BLaER1 (cell line): Measurements from ENCODE around the gene YIPF5.
A peak's percentile ranks its signal among the peaks of the same experiment; 100 is the strongest.

Experiments
- H3K27ac ChIP-seq: shearing (Covaris generic); formaldehyde crosslinking; 2 replicates; pipeline ENCODE4 v1.8.1; 2022
- H3K27me3 ChIP-seq: shearing (Covaris generic); formaldehyde crosslinking; 2 replicates; pipeline ENCODE4 v1.8.1; 2022
- H3K36me3 ChIP-seq: shearing (Covaris generic); formaldehyde crosslinking; 2 replicates; pipeline ENCODE4 v1.8.1; 2022
- H3K4me1 ChIP-seq: shearing (Covaris generic); formaldehyde crosslinking; 2 replicates; pipeline ENCODE4 v1.8.1; 2022
- H3K4me2 ChIP-seq: shearing (Covaris generic); formaldehyde crosslinking; 2 replicates; pipeline ENCODE4 v1.8.1; 2022
- H3K4me3 ChIP-seq: shearing (Covaris generic); formaldehyde crosslinking; 2 replicates; pipeline ENCODE4 v1.8.1; 2022
- H3K9ac ChIP-seq: shearing (Covaris generic); formaldehyde crosslinking; 2 replicates; pipeline ENCODE4 v1.8.1; 2022
- H3K9me3 ChIP-seq: shearing (Covaris generic); formaldehyde crosslinking; 2 replicates; pipeline ENCODE4 v1.8.1; 2022
- H4K20me1 ChIP-seq: shearing (Covaris generic); formaldehyde crosslinking; 2 replicates; pipeline ENCODE4 v1.8.1; 2022
- Cebpa-rat ChIP-seq: shearing (Covaris generic); IDR thresholded peaks from 2 replicates; pipeline ENCODE4 v1.8.1; 2022

YIPF5 gene

GRCh38 chr5:144144956-144145751, 25.3 kb downstream of the YIPF5 start:
- H3K9me3 ChIP-seq: no peaks in the 10 kb centered on the region
- H3K27me3 ChIP-seq: no peaks in the 10 kb centered on the region
- TF ChIP-seq Cebpa-rat: no peak
- no peak overlapping the region for H3K9ac ChIP-seq
- H3K4me2 ChIP-seq: no peak overlapping the region
- peaks cover 14% of the 10 kb centered on the region; the same call in 1 of the 2 replicates for H3K4me1 ChIP-seq
- no peak overlapping the region for H3K27ac ChIP-seq
- no peaks in the 10 kb centered on the region for H4K20me1 ChIP-seq
- H3K4me3 ChIP-seq: no peak overlapping the region
- H3K36me3 ChIP-seq: no peaks in the 10 kb centered on the region

- H3K4me2 ChIP-seq: no peak overlapping the region
- H4K20me1 ChIP-seq: no peaks in the 10 kb centered on the region
- no peaks in the 10 kb centered on the region for H3K36me3 ChIP-seq
- no peak for TF ChIP-seq Cebpa-rat
- H3K27ac ChIP-seq: no peak overlapping the region
- no peaks in the 10 kb centered on the region for H3K9me3 ChIP-seq
- H3K4me3 ChIP-seq: no peak overlapping the region
- no peaks in the 10 kb centered on the region for H3K27me3 ChIP-seq
- no peak overlapping the region for H3K9ac ChIP-seq
- peaks cover 14% of the 10 kb centered on the region; the same call in 1 of the 2 replicates for H3K4me1 ChIP-seq
Observed at GRCh38 chr5:144143625-144144024, 26.8 kb downstream of the YIPF5 start.

DNA sequence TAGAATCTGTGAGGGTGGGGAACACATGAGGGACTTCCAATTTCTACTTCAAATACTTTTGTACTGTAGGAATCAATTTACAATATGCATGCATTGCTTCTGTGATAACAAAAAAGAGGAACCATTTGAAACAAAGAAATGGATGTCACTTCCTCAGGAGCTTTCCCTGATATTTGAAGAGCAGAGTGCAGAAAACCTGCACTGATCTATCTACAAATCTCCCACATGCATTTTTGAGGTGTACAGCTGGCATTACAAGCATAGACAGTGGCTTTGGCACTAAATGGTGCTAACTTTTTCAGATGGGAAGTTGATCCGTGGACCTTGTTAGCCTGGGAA, 27.7 kb downstream of the YIPF5 start:
- H3K4me2 ChIP-seq: peak overlapping the region; percentile 23; the same call in 1 of the 2 replicates
- no peaks in the 10 kb centered on the region for H3K36me3 ChIP-seq
- no peak for TF ChIP-seq Cebpa-rat
- no peaks in the 10 kb centered on the region for H3K9me3 ChIP-seq
- H3K4me1 ChIP-seq: peaks cover 14% of the 10 kb centered on the region; the same call in 1 of the 2 replicates
- no peaks in the 10 kb centered on the region for H4K20me1 ChIP-seq
- H3K27me3 ChIP-seq: no peaks in the 10 kb centered on the region
- H3K27ac ChIP-seq: no peak overlapping the region
- no peak overlapping the region for H3K9ac ChIP-seq
- H3K4me3 ChIP-seq: no peak overlapping the region

DNA sequence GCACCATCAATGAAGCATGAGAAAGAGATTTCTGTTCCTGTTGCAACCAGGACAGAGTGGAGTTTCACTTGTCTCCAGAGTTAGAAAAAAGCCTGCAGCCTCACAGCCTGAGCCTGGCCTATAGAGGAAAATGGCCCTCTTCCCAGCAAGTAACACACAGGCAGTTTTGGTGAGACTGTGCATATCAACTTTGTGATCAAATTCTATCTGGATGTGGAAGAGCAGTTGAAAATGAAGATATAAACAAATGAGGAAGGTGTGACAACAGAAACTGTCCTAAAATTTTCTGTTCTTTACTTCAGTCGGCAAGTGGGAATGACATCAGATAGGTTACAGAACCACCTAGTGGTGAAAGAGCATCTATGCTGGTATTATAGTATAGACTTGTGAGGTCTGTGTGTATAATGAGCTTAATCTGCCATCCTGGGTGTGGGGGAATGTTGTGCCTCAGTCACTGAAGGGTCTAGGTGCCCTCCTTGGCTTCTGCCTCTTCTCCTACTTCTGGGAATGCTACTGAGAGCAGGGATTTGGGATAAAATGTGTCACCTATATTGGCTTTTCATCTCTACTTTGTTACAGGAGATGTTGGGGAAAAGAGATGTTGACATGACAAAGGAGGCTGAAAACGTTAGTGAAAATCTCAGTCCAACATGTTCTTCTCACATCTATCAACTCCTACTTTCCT, 28.2 kb downstream of the YIPF5 start:
- Histone ChIP-seq H3K27ac (no peak overlapping the region), H3K4me2 (peak overlapping the region; percentile 23; the same call in 1 of the 2 replicates), H3K4me1 (peaks cover 14% of the 10 kb centered on the region; the same call in 1 of the 2 replicates)

DNA sequence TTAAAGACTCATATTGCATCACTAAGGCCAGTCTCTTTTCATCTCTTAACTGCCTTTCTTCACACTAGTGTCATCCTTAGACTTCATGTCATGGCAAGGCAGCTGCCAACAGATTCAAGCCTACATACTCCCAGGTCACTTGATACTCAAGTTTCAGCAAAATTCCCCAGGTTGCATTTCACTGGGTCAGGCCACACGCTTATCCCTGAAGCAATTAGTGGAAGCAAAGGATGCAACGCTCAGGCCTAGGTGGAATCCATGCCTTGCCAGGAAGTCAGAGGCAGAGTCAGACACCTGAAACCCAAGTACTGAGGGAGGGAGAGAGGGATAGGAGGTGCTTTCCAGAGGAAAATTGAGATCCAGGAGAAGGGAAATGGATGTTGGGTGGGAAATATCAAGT, 28.9 kb downstream of the YIPF5 start:
- Histone ChIP-seq H3K9me3 (no peaks in the 10 kb centered on the region), H3K4me1 (peaks cover 14% of the 10 kb centered on the region; the same call in 1 of the 2 replicates), H3K4me3 (no peak overlapping the region), H3K9ac (no peak overlapping the region), H3K27me3 (no peaks in the 10 kb centered on the region), H4K20me1 (no peaks in the 10 kb centered on the region), H3K4me2 (no peak overlapping the region), H3K27ac (no peak overlapping the region), H3K36me3 (no peaks in the 10 kb centered on the region)
- TF ChIP-seq Cebpa-rat: no peak

More for the DNA sequence above, 28.2 kb downstream of the YIPF5 start:
- no peak for TF ChIP-seq Cebpa-rat
- no peak overlapping the region for H3K9ac ChIP-seq
- H3K36me3 ChIP-seq: no peaks in the 10 kb centered on the region
- no peaks in the 10 kb centered on the region for H3K27me3 ChIP-seq
- no peaks in the 10 kb centered on the region for H4K20me1 ChIP-seq
- H3K9me3 ChIP-seq: no peaks in the 10 kb centered on the region
- no peak overlapping the region for H3K4me3 ChIP-seq

DNA sequence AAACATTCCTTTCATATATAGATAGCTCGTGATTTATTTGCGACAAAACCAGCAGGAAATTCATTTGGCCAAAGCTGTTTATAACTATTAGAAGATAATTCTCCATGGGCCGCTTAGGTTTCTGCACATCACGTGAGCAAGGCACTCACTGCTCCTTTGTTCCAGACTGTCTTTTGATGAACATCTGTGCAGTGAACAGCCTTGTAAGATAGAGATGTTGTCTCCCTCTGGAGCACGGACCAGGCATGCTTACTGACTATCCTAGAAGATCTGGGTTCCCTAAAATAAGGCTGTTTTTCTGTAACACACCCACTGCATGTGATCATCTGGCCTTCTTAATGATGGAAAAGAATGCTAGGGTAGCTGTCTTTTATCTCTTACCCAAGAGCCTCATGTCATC, 30.9 kb downstream of the YIPF5 start:
- Histone ChIP-seq H3K4me2 (no peak overlapping the region), H3K27ac (no peak overlapping the region), H3K4me1 (peaks cover 14% of the 10 kb centered on the region; the same call in 1 of the 2 replicates), H3K36me3 (no peaks in the 10 kb centered on the region), H3K27me3 (no peaks in the 10 kb centered on the region), H3K9ac (no peak overlapping the region), H3K9me3 (no peaks in the 10 kb centered on the region), H4K20me1 (no peaks in the 10 kb centered on the region), H3K4me3 (no peak overlapping the region)
- TF ChIP-seq Cebpa-rat: no peak

DNA sequence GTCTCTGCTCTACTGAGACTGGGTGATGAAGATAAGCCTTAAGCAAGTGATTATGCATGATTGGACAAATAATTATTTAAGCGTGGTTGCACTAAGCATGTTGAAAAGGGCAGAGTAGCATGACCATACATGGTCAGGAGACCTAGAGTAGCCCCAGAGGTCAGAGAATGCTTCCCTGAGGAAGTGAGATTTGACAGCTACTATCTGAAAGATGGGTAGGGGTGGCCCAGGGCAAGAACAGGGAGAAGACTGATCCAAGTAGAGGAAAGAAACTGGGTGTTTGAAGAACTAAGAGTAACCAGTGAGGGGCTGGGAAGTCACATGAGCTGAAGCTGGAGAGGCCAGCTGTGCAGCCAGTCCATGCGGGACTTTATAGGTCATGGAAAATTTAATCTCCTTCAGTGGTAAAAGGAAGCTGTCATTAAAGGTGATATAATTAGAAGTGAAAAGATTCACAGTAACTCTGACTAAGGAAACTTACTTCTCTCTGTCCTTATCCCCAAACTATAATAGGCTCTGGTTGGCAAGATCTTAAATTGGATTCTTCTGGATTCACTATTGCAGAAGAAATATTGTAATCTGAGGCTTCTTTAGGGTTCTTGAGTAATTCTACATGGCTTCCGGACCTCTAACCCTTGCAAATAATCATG, 35.2 kb downstream of the YIPF5 start:
- Histone ChIP-seq H3K27me3 (no peaks in the 10 kb centered on the region), H4K20me1 (no peaks in the 10 kb centered on the region), H3K36me3 (no peaks in the 10 kb centered on the region), H3K4me2 (no peak overlapping the region), H3K9me3 (no peaks in the 10 kb centered on the region), H3K4me1 (no peaks in the 10 kb centered on the region), H3K9ac (no peak overlapping the region), H3K27ac (no peak overlapping the region), H3K4me3 (no peak overlapping the region)
- TF ChIP-seq Cebpa-rat: no peak

- Histone ChIP-seq H3K4me2 (no peak overlapping the region), H3K27me3 (no peaks in the 10 kb centered on the region), H4K20me1 (no peaks in the 10 kb centered on the region), H3K9me3 (no peaks in the 10 kb centered on the region), H3K4me1 (no peaks in the 10 kb centered on the region), H3K36me3 (no peaks in the 10 kb centered on the region), H3K27ac (no peak overlapping the region), H3K4me3 (no peak overlapping the region), H3K9ac (no peak overlapping the region)
- no peak for TF ChIP-seq Cebpa-rat
Observed at GRCh38 chr5:144134194-144134826, 36.1 kb downstream of the YIPF5 start.

DNA sequence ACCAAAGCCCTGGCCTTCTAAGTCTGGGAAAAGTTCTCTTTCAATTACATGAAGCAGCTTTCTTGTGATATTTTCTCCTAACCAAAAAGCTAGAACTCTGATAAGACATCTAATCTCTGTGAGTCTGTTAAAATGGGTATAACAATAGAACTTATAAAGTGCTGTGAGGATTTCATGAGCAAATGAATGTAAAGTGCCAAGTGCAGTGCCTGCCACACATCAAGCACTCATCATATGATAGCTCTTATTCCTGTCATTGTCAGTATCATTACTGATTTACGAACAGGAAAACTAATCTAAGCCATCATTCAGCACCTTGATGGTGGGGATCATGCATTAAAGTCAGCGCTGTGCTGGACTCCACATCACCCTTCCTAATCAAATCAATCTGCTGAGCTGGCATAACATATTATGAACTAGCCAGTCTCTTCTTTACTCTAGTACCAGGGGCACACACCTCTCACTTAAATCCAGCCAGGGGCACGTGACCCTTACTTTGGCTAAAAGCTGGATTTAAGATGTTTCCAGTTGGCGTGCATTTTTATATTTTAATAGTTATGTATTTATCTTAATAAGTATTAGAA, 37.3 kb downstream of the YIPF5 start:
- no peak for TF ChIP-seq Cebpa-rat
- no peak overlapping the region for H3K4me2 ChIP-seq

More for the DNA sequence above, 37.3 kb downstream of the YIPF5 start:
- H3K27me3 ChIP-seq: no peaks in the 10 kb centered on the region
- H4K20me1 ChIP-seq: no peaks in the 10 kb centered on the region
- H3K4me3 ChIP-seq: no peak overlapping the region
- H3K9me3 ChIP-seq: no peaks in the 10 kb centered on the region
- H3K9ac ChIP-seq: no peak overlapping the region
- H3K4me1 ChIP-seq: no peaks in the 10 kb centered on the region
- no peak overlapping the region for H3K27ac ChIP-seq
- no peaks in the 10 kb centered on the region for H3K36me3 ChIP-seq
